GM19328 (cell line): ENCODE measurements around the gene CYP4B1.

Experiments
- ATAC-seq: cut with Tn5 transposase; IDR thresholded peaks from one replicate; pipeline ENCODE4 v1.9.1; 2021; ENCODE audit warnings: mild to moderate bottlenecking, moderate library complexity; ENCODE audit not compliant: unreplicated experiment

Gene CYP4B1

GRCh38 chr1:46793126-46793525 is 5.7 kb upstream of the CYP4B1 start:
- no peak for ATAC-seq

DNA sequence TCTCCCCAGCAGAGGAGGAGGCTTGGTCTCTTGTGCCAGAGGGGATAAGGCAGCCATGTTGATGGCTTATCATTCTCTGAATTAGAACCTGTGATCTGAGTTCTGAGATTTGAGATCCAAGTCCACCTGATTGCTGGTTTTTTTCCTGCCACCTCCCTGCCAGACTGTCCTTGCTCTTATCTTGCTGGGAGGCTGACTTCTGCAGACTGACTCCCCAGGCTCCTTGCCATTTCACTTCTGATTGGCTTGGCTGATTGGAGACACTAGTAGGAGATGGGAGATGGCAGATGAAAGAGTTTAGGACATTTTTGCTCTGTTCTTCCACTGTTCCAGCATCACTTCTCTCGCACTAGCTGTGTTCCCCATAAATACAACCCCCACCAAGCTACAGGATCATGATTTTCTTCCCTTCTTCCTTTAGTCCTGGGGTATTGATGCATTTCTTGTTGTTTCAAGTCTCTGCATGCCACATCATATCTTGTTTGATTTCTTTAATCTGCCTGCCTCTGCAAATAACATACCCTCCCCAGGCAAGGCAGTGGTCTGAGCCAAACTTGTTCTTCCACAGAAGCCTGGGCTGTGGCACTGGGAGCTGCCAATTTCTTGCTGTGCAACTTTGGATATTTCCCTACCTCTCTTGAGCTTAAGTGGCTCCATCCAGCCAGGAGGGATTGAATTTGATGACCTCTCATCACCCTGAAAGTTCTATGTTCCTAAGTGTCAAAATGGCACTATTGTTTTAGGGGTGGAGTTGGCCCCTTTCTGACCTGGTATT is 963 bp upstream of the CYP4B1 start:
- no peak for ATAC-seq

GRCh38 chr1:46800742-46801141 is 1.9 kb downstream of the CYP4B1 start:
- no peak for ATAC-seq

GRCh38 chr1:46801323-46802055 is 2.6 kb downstream of the CYP4B1 start:
- no peak for ATAC-seq

- ATAC-seq: no peak
Observed at GRCh38 chr1:46802081-46802480, 3.2 kb downstream of the CYP4B1 start.

- ATAC-seq: no peak
Observed at GRCh38 chr1:46802901-46803574, 4.2 kb downstream of the CYP4B1 start.

GRCh38 chr1:46804027-46804889 is 5.4 kb downstream of the CYP4B1 start:
- ATAC-seq: no peak

GRCh38 chr1:46804926-46805325 is 6.1 kb downstream of the CYP4B1 start:
- no peak for ATAC-seq

DNA sequence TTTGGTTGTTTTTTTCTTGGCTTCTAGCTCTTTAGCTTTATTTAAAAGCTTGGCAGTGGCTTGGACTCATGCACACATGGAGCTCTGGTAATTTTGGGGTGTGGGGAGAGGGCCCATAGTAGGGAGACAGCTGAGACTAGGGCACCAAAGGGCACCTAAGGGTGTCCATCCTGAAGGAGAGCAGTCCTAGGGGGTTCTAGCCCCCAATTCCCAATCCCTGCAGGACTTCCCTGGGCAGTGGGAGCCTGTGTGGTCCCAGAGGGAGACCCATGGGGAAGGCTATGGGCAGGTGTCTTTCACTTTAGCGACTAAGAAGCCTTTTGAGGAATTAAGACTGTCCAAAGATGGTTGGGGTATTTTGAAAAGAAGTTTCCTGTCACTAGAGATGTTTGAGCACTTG is 6.9 kb downstream of the CYP4B1 start:
- no peak for ATAC-seq

GRCh38 chr1:46806196-46807020 is 7.6 kb downstream of the CYP4B1 start:
- no peak for ATAC-seq

GRCh38 chr1:46807046-46807972 is 8.5 kb downstream of the CYP4B1 start:
- ATAC-seq: no peak

- no peak for ATAC-seq
Observed at GRCh38 chr1:46809071-46809470, 10.2 kb downstream of the CYP4B1 start.

DNA sequence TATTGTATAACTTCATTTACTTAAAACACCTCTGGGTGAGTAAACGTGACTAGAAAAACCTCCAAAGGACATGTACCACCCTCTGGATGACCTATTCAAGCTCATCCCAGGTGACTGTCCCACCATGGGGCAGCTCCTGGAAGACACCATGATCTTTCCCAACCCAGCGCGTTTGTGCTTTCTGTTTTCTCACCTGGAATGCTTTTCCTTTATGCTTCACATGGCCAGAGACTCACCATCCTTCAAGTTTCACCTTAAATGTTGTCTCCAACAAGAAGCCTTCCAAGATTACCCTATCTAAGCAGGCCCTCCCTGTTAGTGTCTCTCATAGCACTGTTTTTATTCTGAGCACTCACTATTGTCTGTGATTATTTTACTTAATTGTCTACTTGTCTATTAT is 11.1 kb downstream of the CYP4B1 start:
- no peak for ATAC-seq

GRCh38 chr1:46810596-46810995 is 11.8 kb downstream of the CYP4B1 start:
- ATAC-seq: no peak

- ATAC-seq: no peak
Observed at GRCh38 chr1:46811053-46811452, 12.2 kb downstream of the CYP4B1 start.

- no peak for ATAC-seq
Observed at GRCh38 chr1:46812065-46812963, 13.5 kb downstream of the CYP4B1 start.

- ATAC-seq: no peak
Observed at GRCh38 chr1:46812996-46813857, 14.4 kb downstream of the CYP4B1 start.
